Brain microvascular endothelial cell (primary cell): Measurements from ENCODE around the gene DYSF.
"Not testable (repeated sequence)": the region's sequence is repeated elsewhere in the genome, so short reads cannot be mapped to it uniquely, and the experiment has no call there.

Source experiments
- DNase-seq: peaks from one replicate; pipeline ENCODE4 v3.0.0-alpha.2; 2020
- H3K27ac ChIP-seq: fragments of 250-450 bp; sonication (Bioruptor Pico); 2 replicates; pipeline ENCODE4 v1.5.1; 2020; ENCODE audit warnings: mild to moderate bottlenecking, moderate library complexity
- H3K27me3 ChIP-seq: fragments of 250-450 bp; sonication (Bioruptor Pico); replicated peaks from 2 replicates; pipeline ENCODE4 v1.5.1; 2020; ENCODE audit warnings: mild to moderate bottlenecking
- H3K36me3 ChIP-seq: fragments of 250-450 bp; sonication (Bioruptor Pico); replicated peaks from 2 replicates; pipeline ENCODE4 v1.5.1; 2020; ENCODE audit warnings: mild to moderate bottlenecking
- H3K4me3 ChIP-seq: 2 replicates; pipeline ENCODE4 v1.5.1; 2011; ENCODE audit warnings: low read depth, mild to moderate bottlenecking, control low read depth, low read length, moderate library complexity
- in situ Hi-C: cut with HindIII; loops from 2 replicates; pipeline ENCODE4 v1.10.0; 2017; ENCODE audit warnings: low sequenced_read_pairs, low pct_ligation_motif_present
- TF ChIP-seq, protein P1 (sequence below): IDR thresholded peaks from 2 replicates; pipeline ENCODE4 v1.5.1; 2011; ENCODE audit warnings: low read depth, mild to moderate bottlenecking, moderate library complexity, low read length, control low read depth, inconsistent platforms; ENCODE audit errors: missing control alignments

Gene DYSF

DNA sequence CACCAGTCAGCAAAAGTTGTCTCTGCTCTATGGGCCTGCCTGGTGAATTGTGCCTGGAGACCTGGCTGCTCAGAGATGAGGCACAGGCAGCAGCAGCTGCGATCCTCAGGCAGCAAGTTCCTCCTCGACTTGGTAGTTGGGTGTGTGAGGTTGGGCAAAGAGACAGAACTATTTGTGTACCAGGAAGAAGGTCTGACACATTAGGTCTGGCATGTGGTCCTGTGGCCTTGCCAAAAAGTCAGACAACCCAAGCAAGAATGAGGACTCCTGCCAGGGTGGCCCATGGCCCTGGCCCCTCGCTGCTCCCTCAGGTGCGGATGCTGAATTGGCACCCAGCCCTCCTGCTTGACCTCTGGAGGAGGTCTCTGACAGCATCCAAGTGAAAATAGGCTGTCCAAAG, 192.7 kb downstream of the DYSF start:
- Histone ChIP-seq H3K4me3 (no peak overlapping the region), H3K36me3 (no peaks in the 10 kb centered on the region), H3K27ac (no peak overlapping the region), H3K27me3 (no peaks in the 10 kb centered on the region)
- peak; percentile 5 for DNase-seq
- in situ Hi-C loops: no loop called here
- TF ChIP-seq, protein P1, sequence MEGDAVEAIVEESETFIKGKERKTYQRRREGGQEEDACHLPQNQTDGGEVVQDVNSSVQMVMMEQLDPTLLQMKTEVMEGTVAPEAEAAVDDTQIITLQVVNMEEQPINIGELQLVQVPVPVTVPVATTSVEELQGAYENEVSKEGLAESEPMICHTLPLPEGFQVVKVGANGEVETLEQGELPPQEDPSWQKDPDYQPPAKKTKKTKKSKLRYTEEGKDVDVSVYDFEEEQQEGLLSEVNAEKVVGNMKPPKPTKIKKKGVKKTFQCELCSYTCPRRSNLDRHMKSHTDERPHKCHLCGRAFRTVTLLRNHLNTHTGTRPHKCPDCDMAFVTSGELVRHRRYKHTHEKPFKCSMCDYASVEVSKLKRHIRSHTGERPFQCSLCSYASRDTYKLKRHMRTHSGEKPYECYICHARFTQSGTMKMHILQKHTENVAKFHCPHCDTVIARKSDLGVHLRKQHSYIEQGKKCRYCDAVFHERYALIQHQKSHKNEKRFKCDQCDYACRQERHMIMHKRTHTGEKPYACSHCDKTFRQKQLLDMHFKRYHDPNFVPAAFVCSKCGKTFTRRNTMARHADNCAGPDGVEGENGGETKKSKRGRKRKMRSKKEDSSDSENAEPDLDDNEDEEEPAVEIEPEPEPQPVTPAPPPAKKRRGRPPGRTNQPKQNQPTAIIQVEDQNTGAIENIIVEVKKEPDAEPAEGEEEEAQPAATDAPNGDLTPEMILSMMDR: no peak

DNA sequence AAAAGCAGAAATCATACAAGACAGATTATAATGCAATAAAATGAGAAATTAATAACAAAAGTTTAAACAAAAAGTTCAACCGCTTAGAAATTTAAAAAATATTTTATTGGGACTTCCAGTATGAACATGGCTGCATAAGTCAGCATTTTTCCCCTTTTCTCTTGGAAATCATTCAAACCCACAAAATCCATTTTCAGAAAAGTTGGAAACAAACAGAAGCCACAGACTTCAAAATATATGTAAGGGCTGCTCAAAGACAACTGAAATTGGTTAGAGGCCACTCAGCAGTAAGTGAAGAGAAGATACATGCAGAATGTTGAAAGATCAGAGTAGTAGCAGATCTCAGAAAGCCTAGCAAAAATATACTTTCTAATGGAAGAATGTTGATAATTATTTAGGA, 194.0 kb downstream of the DYSF start:
- in situ Hi-C loops: no loop called here
- no peaks in the 10 kb centered on the region for H3K27me3 ChIP-seq
- H3K36me3 ChIP-seq: no peaks in the 10 kb centered on the region
- no peak overlapping the region for H3K4me3 ChIP-seq
- TF ChIP-seq, protein P1: no peak
- H3K27ac ChIP-seq: no peak overlapping the region
- DNase-seq: no peak

DNA sequence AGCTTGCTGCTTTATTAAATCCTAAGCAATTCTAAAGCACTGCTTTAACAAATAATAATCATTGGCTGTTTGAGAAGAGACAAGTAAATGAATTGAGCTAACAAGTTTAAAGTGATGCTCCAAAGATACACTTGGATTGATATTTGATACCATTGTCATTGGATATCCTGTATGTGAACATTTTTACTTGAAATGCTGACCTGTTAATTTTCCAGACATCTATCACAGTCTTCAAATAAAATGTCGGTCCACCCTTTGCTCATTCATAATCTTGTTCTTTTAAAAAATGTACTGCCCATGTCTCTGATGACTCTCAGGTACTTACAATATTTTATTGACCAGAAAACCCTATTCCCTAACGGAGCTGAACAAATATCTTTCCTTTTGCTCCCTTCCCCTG, 202.1 kb downstream of the DYSF start:
- H3K4me3 ChIP-seq: no peak overlapping the region
- H3K27me3 ChIP-seq: no peaks in the 10 kb centered on the region
- DNase-seq: no peak
- TF ChIP-seq, protein P1: no peak
- in situ Hi-C loops: no loop called here
- no peak overlapping the region for H3K27ac ChIP-seq
- H3K36me3 ChIP-seq: no peaks in the 10 kb centered on the region

GRCh38 chr2:71658256-71658655, 204.9 kb downstream of the DYSF start:
- H3K4me3 ChIP-seq, H3K27me3 ChIP-seq, H3K27ac ChIP-seq, DNase-seq, in situ Hi-C loops, H3K36me3 ChIP-seq: not testable (repeated sequence)

- DNase-seq: no peak
- no peak overlapping the region for H3K4me3 ChIP-seq
- TF ChIP-seq, protein P1: no peak
- no peaks in the 10 kb centered on the region for H3K27me3 ChIP-seq
- in situ Hi-C loops: no loop called here
- H3K36me3 ChIP-seq: no peaks in the 10 kb centered on the region
- H3K27ac ChIP-seq: no peak overlapping the region
Measured at GRCh38 chr2:71658771-71659170, 205.4 kb downstream of the DYSF start.

DNA sequence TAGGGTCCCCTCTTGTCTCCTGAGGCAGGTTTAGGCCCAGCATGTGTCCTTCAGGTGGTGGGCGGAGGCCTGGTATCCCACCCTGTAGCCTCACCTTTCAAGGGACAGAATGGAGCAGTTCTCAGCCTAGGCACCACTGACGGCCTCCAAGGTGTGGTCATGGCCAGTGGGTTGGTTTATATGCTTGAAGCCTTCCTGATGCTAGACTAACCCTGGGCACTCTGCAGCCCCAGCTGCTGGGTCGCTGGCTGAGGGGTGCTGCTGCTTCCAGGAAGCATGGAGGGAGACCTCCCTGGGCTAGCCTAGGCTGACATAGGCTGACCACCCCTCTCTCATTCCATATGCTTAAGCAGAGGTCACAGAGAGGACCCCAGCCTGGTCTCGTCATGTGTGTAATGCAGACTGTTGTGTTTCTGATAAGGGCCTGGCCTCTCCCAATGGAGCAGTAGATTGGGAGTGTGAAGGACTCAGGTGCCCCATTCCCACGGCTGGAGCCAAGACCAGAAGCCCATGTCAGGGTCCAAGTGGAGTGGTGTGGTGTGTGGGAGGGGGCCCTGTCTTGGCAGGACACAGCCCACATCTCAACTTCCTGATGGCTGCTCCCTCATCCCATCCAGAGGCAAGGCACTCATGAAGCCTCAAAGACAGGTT, 206.6 kb downstream of the DYSF start:
- H3K4me3 ChIP-seq: no peak overlapping the region
- no peak for DNase-seq
- no peaks in the 10 kb centered on the region for H3K36me3 ChIP-seq
- in situ Hi-C loops: no loop called here
- H3K27me3 ChIP-seq: no peaks in the 10 kb centered on the region
- H3K27ac ChIP-seq: no peak overlapping the region
- TF ChIP-seq, protein P1: no peak
